ENCODE data around the gene CCBE1.
A peak's percentile ranks its signal among the peaks of the same experiment; 100 is the strongest.

Gene CCBE1

GRCh38 chr18:59570796-59571195, 126.4 kb downstream of the CCBE1 start:
- DNase-seq (ENCODE audit: low read depth, low spot score), result no peak

GRCh38 chr18:59570101-59570775, 127.0 kb downstream of the CCBE1 start:
- DNase-seq (ENCODE audit: low read depth, low spot score), result no peak

- DNase-seq (ENCODE audit: low read depth, low spot score), result no peak
Measured at GRCh38 chr18:59569390-59569791, 127.8 kb downstream of the CCBE1 start.

- no peak for DNase-seq (ENCODE audit: low read depth, low spot score)
Measured at GRCh38 chr18:59567431-59567830, 129.8 kb downstream of the CCBE1 start.

- DNase-seq (ENCODE audit: low read depth, low spot score), result no peak
Measured at GRCh38 chr18:59566533-59566971, 130.7 kb downstream of the CCBE1 start.

- DNase-seq (ENCODE audit: low read depth, low spot score), result no peak
Measured at GRCh38 chr18:59565957-59566356, 131.3 kb downstream of the CCBE1 start.

- DNase-seq (ENCODE audit: low read depth, low spot score), result no peak
Measured at GRCh38 chr18:59564561-59564960, 132.7 kb downstream of the CCBE1 start.

- DNase-seq (ENCODE audit: low read depth, low spot score), result no peak
Measured at GRCh38 chr18:59563176-59563785, 133.9 kb downstream of the CCBE1 start.

GRCh38 chr18:59562751-59563150, 134.5 kb downstream of the CCBE1 start:
- DNase-seq (ENCODE audit: low read depth, low spot score), result no peak

GRCh38 chr18:59561612-59562011, 135.6 kb downstream of the CCBE1 start:
- DNase-seq (ENCODE audit: low read depth, low spot score), result no peak

- no peak for DNase-seq (ENCODE audit: low read depth, low spot score)
Measured at GRCh38 chr18:59560556-59560955, 136.7 kb downstream of the CCBE1 start.

- no peak for DNase-seq (ENCODE audit: low read depth, low spot score)
Measured at GRCh38 chr18:59559528-59559927, 137.7 kb downstream of the CCBE1 start.

GRCh38 chr18:59555995-59556659, 141.1 kb downstream of the CCBE1 start:
- no peak for DNase-seq (ENCODE audit: low read depth, low spot score)

- no peak for DNase-seq (ENCODE audit: low read depth, low spot score)
Measured at GRCh38 chr18:59554796-59555335, 142.4 kb downstream of the CCBE1 start.

GRCh38 chr18:59553273-59553870, 143.9 kb downstream of the CCBE1 start:
- no peak for DNase-seq (ENCODE audit: low read depth, low spot score)

GRCh38 chr18:59551902-59552635, 145.2 kb downstream of the CCBE1 start:
- no peak for DNase-seq (ENCODE audit: low read depth, low spot score)

- DNase-seq (ENCODE audit: low read depth, low spot score), result no peak
Measured at GRCh38 chr18:59550174-59550516, 147.1 kb downstream of the CCBE1 start.

GRCh38 chr18:59549503-59550173, 147.6 kb downstream of the CCBE1 start:
- DNase-seq (ENCODE audit: low read depth, low spot score), result no peak

GRCh38 chr18:59547581-59548182, 149.5 kb downstream of the CCBE1 start:
- peak; percentile 77 for DNase-seq (ENCODE audit: low read depth, low spot score)

GRCh38 chr18:59546188-59546587, 151.0 kb downstream of the CCBE1 start:
- DNase-seq (ENCODE audit: low read depth, low spot score), result no peak

GRCh38 chr18:59540780-59541179, 156.4 kb downstream of the CCBE1 start:
- DNase-seq (ENCODE audit: low read depth, low spot score), result no peak
